Endodermal cell (in vitro differentiated cells): ENCODE results near the gene ARTN. TPM values are rescaled to one million over a fixed set of nuclear protein-coding genes. Genes with fewer than 3 reads are reported as not detected.

Source experiments
- DNase-seq: peaks from one replicate; pipeline ENCODE4 v3.0.0-alpha.2; 2017
- H3K27ac ChIP-seq: 2 replicates; pipeline ENCODE4 v1.5.1; 2013; ENCODE audit warnings: mild to moderate bottlenecking, low read depth, low read length, moderate library complexity
- H3K27me3 ChIP-seq: 2 replicates; pipeline ENCODE4 v1.6.1; 2013; ENCODE audit warnings: mild to moderate bottlenecking, low read length, moderate library complexity; ENCODE audit not compliant: insufficient read depth, control insufficient read depth, poor library complexity, severe bottlenecking
- H3K36me3 ChIP-seq: 2 replicates; pipeline ENCODE4 v1.7.0; 2013; ENCODE audit warnings: mild to moderate bottlenecking, low read length, moderate library complexity; ENCODE audit not compliant: control insufficient read depth, insufficient read depth
- H3K4me1 ChIP-seq: one replicate; pipeline ENCODE4 v1.7.0; 2013; ENCODE audit warnings: low read length; ENCODE audit not compliant: control insufficient read depth, insufficient read depth
- H3K4me3 ChIP-seq: 2 replicates; pipeline ENCODE4 v1.5.1; 2013; ENCODE audit warnings: mild to moderate bottlenecking, low read length, moderate library complexity
- H3K9ac ChIP-seq: 2 replicates; pipeline ENCODE4 v1.6.1; 2013; ENCODE audit warnings: mild to moderate bottlenecking, low read length, moderate library complexity; ENCODE audit not compliant: poor library complexity, severe bottlenecking; ENCODE audit errors: extremely low read depth
- H3K9me3 ChIP-seq: 2 replicates; pipeline ENCODE4 v1.6.1; 2013; ENCODE audit warnings: mild to moderate bottlenecking, low read length, moderate library complexity; ENCODE audit not compliant: control insufficient read depth
- H3K27ac Mint-ChIP-seq: 2 replicates; pipeline ENCODE4 v1.8.0; 2020; ENCODE audit warnings: mixed read lengths
- H3K27me3 Mint-ChIP-seq: 2 replicates; pipeline ENCODE4 v1.8.0; 2021; ENCODE audit warnings: mild to moderate bottlenecking, mixed read lengths; ENCODE audit not compliant: insufficient read depth
- H3K36me3 Mint-ChIP-seq: 2 replicates; pipeline ENCODE4 v1.8.0; 2020; ENCODE audit warnings: low read depth, mixed read lengths
- H3K4me1 Mint-ChIP-seq: 2 replicates; pipeline ENCODE4 v1.8.0; 2020; ENCODE audit warnings: mixed read lengths
- H3K4me3 Mint-ChIP-seq: 2 replicates; pipeline ENCODE4 v1.8.0; 2020; ENCODE audit warnings: mild to moderate bottlenecking, moderate library complexity, mixed read lengths
- H3K9me3 Mint-ChIP-seq: 2 replicates; pipeline ENCODE4 v1.8.0; 2020; ENCODE audit warnings: mild to moderate bottlenecking, mixed read lengths
- CTCF ChIP-seq: fragments of 200-600 bp; sonication (generic); conservative IDR thresholded peaks from 2 replicates; pipeline ENCODE4 v1.5.0; 2021; ENCODE audit warnings: antibody characterized with exemption, mild to moderate bottlenecking
- WGBS, 2 experiments: methylation state at CpG; one replicate each; pipeline versions ENCODE4 v1.1.5 to v1.1.7; 2013; ENCODE audit warnings: missing lambda C conversion rate in 2 of 2, mixed read lengths in 1 of 2; ENCODE audit not compliant: insufficient coverage in 1 of 2, insufficient read length in 1 of 2; 5-methylcytosine and 5-hydroxymethylcytosine counted together
- total RNA-seq, 2 donors: library from RNA; stranded (reverse); fragmentation: NEBNext Ultra II Directional in 1 of 2; extraction: Animal tissue kit (Norgen Biotek cat#: 25700) in 1 of 2; gene quantifications; 2 replicates in 1 of 2; 3 replicates in 1 of 2; pipeline ENCODE4 v1.2.1, GENCODE V29; 2021

Gene ARTN
- total RNA-seq, 2 donors from 2014 or later = 3.3 to 4.4 TPM

GRCh38 chr1:43947061-43947873 lies 13.7 kb downstream of the ARTN start:
- Mint-ChIP-seq H3K9me3 (no peaks in the 10 kb centered on the region), H3K4me1 (peaks cover 10% of the 10 kb centered on the region), H3K4me3 (peak overlapping the region; percentile 83), H3K27ac (peak overlapping the region; percentile 96), H3K27me3 (peaks cover 5% of the 10 kb centered on the region), H3K36me3 (peaks cover 3% of the 10 kb centered on the region)
- Histone ChIP-seq H3K4me1 (peaks cover 10% of the 10 kb centered on the region), H3K9ac (peak overlapping the region; percentile 98), H3K27ac (peak overlapping the region; percentile 99), H3K36me3 (peaks cover 12% of the 10 kb centered on the region), H3K9me3 (no peaks in the 10 kb centered on the region), H3K27me3 (no peaks in the 10 kb centered on the region), H3K4me3 (peak overlapping the region; percentile 95)
- no peak for TF ChIP-seq CTCF
- WGBS, 2 experiments = 18 to 52% methylated on average over 2 to 27 of the region's 27 CpGs
- DNase-seq = no peak

GRCh38 chr1:43947874-43948437 lies 14.4 kb downstream of the ARTN start:
- no peak overlapping the region for H3K27ac Mint-ChIP-seq
- Histone ChIP-seq H3K36me3 (peaks cover 12% of the 10 kb centered on the region), H3K4me3 (peak overlapping the region; percentile 95), H3K27ac (no peak overlapping the region), H3K4me1 (peaks cover 10% of the 10 kb centered on the region), H3K9ac (no peak overlapping the region), H3K9me3 (no peaks in the 10 kb centered on the region), H3K27me3 (no peaks in the 10 kb centered on the region)
- no peaks in the 10 kb centered on the region for H3K9me3 Mint-ChIP-seq
- no peak for TF ChIP-seq CTCF
- no peak for DNase-seq
- H3K4me3 Mint-ChIP-seq = peak overlapping the region; percentile 83
- H3K4me1 Mint-ChIP-seq = peaks cover 10% of the 10 kb centered on the region
- H3K36me3 Mint-ChIP-seq = peaks cover 3% of the 10 kb centered on the region
- H3K27me3 Mint-ChIP-seq = peaks cover 2% of the 10 kb centered on the region
- 70 to 89% methylated on average over 3 of the region's 3 CpGs for WGBS, 2 experiments

GRCh38 chr1:43949678-43950077 lies 16.1 kb downstream of the ARTN start:
- H3K4me3 ChIP-seq = no peak overlapping the region
- Mint-ChIP-seq H3K36me3 (peaks cover 3% of the 10 kb centered on the region), H3K4me3 (no peak overlapping the region), H3K4me1 (peaks cover 13% of the 10 kb centered on the region), H3K9me3 (no peaks in the 10 kb centered on the region), H3K27ac (no peak overlapping the region), H3K27me3 (no peaks in the 10 kb centered on the region)
- H3K36me3 ChIP-seq = peaks cover 12% of the 10 kb centered on the region
- no peak overlapping the region for H3K27ac ChIP-seq
- DNase-seq = no peak
- H3K9me3 ChIP-seq = no peaks in the 10 kb centered on the region
- H3K4me1 ChIP-seq = peaks cover 10% of the 10 kb centered on the region
- TF ChIP-seq CTCF = no peak
- H3K27me3 ChIP-seq = no peaks in the 10 kb centered on the region
- H3K9ac ChIP-seq = no peak overlapping the region
- WGBS, 2 experiments = 83 to 86% methylated on average over 7 to 13 of the region's 13 CpGs
